Right renal pelvis (tissue), 4 donors: Measurements from ENCODE around the gene EFCAB5. TPM values are rescaled to one million over a fixed set of nuclear protein-coding genes. Genes with fewer than 3 reads are reported as not detected.
"Not testable (repeated sequence)": the region's sequence is repeated elsewhere in the genome, so short reads cannot be mapped to it uniquely, and the experiment has no call there.

ENCODE experiments used
- DNase-seq, 4 donors: peaks; one replicate each; pipeline ENCODE4 v3.0.0-alpha.2; 2013; ENCODE audit warnings: low read depth in 4 of 4, low spot score in 3 of 4, missing footprints in 1 of 4
- polyA plus RNA-seq, 4 donors: library from polyadenylated mRNA; unstranded; fragments of 120-200 nt; gene quantifications; one replicate each; pipeline ENCODE4 v1.2.1, GENCODE V29; 2013; ENCODE audit not compliant: insufficient read length in 4 of 4

The EFCAB5 gene
- polyA plus RNA-seq, 4 donors: 1.8 to 3.7 (median 2.2) TPM

DNA sequence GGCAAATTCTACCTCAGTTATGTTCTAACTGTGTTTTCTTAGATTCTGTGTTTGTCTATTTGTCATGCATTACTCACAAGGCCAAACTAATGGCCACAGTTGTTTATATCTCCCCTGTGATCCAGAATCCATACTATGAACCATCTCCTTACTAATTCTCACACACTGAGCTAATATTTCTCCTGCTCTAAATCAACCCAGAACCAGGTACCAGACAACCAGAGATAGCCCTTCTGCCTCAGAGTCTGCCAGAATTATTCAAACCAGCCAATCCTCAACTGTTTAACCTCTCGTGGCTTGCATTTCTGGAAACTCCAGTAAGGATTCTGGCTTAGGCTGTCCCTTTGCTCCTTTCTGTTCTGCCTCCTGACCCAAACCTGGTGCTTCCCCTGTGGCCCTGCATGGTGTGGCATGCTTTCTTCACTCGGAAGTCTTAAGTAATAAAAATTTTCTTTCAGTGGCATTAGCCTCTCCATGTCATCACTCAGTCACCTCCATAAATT, 59.4 kb downstream of the EFCAB5 start:
- DNase-seq: no peak

DNA sequence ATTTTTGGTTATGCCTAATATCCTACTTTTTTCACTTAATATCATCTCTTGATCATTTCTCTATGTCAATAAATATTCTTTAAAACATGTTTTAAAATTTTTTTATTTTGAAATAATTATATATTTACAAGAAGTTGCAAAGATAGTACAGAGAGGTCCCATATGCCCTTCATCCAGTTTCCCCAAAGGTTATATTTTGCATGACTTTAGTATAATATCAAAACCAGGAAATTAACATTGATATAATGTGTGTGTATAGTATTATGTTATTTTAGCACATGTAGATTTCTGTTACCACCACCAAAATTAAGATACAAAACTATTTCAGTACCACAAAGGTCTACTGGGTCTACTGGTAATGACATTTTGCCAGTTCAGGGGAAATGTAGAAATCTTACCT, 60.7 kb downstream of the EFCAB5 start:
- DNase-seq: no peak

DNA sequence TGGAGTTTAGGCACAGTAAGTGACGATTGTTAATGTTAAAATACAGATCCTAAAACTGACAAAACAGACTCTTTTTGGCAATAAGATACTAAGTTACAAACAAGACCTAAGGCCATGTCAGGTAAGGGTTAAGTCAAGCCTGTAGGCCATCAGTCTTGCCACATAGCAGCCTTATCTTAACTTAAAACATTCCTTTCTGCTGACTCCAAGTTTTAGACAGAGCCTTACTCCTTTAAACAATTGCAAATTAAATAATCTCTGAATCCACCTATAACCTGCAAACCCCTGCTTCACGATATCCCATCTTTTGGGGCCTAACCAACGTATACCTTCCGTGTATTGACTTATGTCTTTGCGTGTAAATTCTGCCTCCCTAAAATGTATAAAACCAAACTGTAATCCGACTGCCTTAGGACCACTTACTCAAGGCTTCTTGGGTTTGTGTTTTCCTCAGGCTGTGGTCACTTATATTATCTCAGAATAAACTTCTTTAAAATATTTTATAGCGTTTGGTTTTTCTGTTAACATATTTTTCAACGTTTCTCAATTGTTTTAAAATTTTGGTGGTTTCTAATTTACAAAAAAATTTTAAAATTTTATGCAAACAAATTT, 64.4 kb downstream of the EFCAB5 start:
- no peak for DNase-seq

DNA sequence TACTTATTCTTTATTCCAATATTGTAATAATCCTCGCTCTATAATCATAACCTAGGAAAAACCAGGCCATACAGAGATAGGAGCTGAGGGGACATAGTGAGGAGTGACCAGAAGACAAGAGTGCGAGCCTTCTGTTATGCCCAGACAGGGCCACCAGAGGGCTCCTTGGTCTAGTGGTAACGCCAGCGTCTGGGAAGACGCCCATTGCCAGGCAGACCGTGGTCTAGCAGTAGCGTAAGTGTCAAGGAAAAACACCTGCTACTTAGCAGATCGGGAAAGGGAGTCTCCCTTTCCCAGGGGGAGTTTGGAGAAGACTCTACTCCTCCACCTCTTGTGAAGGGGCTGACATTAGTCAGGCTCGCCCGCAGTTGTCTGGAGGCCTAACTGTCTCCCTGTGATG, 70.5 kb downstream of the EFCAB5 start:
- not testable (repeated sequence) for DNase-seq

DNA sequence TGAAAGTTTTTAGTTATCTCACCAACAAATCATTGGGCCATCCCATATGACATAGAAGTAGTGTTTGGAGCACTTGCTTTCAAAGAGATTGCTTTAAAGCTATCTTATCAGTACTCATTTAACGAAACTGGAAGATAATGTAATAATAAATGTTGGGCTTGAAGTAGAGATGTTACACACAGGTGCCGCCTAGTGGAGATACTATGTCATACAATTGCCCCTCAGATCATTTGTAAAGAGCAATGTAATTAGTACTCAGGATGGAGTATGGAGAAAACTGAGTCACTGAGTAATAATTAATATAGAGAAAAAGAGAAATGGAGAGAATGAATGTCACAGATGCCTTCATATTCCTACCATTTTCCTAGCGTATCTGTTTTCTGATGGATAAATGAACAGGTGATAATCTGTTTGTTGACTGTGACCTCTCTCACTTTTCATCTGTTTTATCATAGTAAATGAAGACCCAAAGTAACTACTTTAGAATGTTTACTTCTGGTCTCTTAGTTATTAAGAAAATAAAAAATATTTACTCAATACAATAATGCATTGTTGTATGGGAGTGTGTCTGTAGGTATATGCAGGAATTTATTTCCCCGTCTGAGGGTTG, 80.4 kb downstream of the EFCAB5 start:
- peak in 1 of 4 donors; percentile 21 for DNase-seq

DNA sequence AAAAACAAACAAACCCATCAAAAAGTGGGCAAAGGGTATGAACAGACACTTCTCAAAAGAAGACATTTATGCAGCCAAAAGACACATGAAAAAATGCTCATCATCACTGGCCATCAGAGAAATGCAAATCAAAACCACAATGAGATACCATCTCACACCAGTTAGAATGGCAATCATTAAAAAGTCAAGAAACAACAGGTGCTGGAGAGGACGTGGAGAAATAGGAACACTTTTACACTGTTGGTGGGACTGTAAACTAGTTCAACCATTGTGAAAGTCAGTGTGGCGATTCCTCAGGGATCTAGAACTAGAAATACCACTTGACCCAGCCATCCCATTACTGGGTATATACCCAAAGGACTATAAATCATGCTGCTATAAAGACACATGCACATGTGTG, 83.9 kb downstream of the EFCAB5 start:
- not testable (repeated sequence) for DNase-seq

DNA sequence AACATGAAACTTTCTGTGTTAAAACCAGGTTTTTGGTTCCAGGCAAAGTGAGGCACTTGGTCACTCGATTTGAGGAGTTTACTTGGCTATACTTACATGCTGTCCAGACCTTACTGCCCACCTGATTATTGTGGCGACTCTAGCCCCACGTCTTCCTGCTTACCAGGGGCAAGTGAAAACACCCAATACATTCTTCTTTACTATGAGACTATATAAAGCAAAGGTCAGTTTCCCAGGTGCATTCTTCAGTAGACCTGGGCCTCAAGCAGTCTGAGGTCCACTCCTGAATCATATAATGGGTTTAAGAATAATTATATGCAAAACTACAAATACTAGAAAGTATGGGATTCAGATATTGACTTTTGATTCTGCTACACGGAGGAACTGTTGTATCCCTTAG, 86.2 kb downstream of the EFCAB5 start:
- DNase-seq: no peak

DNA sequence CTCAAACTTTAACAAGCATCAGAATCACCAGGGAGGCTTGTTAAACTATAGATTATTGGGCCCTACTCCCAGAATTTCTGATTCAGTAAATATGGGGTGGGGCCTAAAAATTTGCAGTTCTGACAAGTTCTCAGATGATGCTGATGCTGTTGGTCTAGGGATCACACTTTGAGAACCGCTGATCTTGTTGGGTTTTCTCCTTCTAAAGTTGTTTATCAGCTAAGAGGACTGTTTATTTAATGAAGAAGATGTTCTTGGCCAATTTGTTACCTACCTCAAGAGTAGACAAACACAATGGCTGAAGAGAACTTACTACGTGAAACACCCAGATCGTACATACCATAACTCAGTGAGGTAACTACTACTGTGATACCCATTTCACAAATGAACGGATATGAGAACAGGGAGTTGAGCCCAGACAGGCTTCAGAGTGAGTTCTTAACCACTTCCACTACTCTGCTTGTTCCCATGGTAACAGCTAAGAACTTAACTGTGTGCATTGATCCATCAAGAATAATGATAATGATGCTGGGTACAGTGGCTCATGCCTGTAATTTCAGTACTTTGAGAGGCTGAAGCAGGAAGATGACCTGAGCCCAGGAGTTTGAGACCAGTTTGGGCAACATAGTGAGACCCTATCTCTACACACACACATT, 89.9 kb downstream of the EFCAB5 start:
- no peak for DNase-seq

DNA sequence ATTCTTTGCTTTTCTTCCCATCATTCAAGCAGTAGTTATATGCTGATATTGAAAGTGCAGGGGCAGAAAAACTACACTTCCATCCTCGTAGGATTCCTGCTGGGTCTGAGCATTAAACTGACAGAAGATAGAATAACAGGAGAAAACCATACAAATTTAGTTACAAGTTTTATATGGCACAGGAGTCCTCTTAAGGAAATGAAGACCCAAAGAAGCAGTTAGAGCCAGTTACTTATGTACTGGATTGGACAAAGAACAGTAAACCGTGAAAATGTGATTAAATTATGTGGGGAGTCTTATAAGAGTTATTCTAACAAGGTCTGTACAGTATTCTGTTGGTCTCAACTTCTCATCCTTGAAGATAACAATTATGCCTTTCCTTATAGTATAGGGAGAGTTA, 93.9 kb downstream of the EFCAB5 start:
- no peak for DNase-seq

DNA sequence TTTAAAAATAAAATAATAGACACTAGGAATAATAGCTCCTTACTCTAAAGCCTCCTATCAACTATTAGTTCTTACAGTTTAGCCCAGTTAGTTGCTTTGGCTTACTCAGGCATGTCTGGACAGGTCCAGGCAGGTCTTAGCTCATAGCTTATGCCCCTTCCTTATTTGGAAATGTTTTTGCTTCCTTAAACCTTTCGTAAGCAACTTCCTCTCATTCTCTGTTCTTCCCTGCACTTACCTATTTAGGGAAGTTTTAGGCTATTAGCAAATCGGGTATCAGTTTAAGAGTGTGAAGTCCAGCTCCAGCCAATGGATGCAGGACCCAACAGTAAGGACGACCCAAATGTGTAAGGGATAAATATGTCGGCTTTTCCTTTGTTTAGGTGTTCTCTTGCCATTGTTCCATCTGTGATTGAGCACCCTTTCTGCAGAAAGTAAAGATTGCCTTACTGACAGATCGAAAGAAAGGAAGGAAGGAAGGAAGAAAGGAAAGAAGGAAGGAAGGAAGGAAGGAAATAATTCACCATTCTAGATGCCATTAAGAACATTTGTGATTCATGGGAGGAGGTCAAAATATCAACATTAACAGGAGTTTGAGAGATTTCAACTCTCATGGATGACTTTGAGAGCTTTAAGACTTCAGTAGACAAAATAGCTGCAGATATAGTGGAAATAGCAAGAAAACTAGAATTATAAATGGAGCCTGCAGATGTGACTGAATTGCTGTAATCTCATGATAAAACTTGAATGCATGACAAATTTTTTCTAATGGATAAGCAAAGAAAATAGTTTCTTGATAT, 99.5 kb downstream of the EFCAB5 start:
- not testable (repeated sequence) for DNase-seq

DNA sequence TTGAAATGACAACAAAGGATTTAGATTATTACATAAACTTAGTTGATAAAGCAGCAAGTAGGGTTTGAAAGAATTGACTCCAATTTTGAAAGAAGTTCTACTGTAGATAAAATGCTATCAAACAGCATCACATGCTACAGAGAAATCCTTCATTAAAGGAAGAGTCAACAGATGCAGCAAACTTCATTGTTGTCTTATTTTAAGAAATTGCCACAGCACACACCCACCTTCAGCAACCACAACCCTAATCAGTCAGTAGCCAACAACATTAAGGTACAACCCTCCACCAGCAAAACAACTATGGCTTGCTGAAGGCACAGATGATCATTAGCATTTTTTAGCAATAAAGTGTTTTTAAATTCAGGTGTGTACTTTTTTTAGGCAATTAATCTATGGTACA, 100.1 kb downstream of the EFCAB5 start:
- no peak for DNase-seq

DNA sequence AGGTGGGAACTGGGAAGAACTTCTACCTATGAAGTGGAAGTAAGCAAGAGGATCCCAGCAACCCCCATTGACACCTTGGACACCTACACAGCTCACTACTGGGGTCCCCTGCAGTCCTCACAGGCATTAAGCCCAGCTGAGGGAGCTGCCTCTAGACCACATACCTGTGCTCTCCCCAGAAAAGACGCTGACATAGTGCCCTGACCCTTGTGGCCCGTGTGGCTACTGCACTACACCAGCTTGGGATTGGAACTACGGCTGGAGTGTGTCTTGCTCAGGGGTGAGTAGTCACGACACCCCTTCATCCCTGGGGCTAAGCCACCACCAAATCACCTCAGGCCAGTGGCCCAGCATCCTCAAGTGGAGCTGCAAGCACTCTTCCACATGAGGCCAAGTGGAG, 120.9 kb downstream of the EFCAB5 start:
- DNase-seq: no peak

DNA sequence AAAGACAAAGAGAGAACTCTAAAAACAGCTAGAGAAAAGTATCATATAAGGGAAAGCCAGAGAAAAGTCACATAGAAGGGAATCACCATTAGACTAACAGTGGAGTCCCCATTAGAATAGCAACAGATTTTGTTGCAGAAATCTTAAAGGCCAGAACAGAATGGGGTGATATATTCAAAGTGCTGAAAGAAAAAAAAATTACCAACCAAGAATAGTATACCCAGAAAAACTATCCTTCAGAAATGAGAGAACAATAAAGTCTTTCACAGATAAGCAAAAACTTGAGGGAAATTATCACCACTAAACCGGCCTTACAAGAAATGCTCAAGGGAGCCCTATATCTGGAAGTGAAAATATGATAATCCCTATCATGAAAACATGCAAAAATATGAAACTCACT, 123.3 kb downstream of the EFCAB5 start:
- DNase-seq: no peak

DNA sequence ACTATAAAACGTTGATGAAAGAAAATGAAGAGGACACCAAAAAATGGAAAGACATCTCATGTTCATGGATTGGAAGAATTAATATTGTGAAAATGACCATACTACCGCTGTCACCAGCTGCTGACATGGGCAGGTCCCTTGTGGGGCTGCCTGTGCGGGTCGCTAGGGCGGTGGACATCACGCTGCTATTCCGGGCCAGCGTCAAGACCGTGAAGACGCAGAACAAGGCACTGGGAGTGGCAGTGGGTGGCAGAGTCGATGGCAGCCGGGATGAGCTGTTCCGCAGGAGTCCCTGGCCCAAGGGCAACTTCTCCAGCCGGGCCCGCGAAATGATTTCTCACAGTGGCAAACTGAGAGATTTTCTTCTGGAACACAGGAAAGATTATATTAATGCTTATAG, 127.0 kb downstream of the EFCAB5 start:
- DNase-seq: no peak

DNA sequence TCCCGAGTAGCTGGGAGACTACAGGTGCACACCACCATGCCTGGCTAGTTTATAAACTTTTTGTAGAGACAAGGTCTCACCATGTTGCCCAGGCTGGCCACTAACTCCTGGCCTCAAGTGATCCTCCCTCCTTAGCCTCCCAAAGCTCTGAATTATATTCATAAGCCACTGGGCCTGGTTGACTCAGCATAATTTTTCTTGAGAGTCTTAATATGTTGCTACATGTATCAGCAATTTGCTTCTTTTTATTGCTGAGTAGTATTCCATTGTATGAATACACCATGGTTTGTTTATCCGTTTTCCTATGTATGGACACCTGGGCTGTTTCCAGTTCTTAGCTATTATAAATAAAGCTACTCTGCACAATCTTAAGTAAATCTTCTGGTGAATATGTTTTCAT, 132.8 kb downstream of the EFCAB5 start:
- no peak for DNase-seq

DNA sequence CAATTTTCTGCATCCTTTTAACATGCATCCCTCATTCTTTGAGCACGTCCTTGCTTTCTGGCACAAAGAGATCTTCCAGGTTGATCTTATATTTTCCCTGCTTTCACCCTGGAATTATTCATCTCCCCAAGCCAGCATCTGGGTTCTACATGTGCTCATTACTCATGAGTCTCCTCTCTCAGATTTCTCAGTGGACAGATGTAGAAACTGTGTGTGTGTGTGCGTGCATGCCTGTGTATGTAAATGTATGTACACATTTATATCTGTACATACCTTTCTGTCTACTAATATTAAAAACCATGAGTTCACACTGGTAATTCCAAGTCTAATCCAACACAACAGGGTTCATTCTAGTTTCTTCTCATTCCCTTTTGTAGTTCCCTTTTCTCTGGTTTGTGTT, 133.3 kb downstream of the EFCAB5 start:
- no peak for DNase-seq

DNA sequence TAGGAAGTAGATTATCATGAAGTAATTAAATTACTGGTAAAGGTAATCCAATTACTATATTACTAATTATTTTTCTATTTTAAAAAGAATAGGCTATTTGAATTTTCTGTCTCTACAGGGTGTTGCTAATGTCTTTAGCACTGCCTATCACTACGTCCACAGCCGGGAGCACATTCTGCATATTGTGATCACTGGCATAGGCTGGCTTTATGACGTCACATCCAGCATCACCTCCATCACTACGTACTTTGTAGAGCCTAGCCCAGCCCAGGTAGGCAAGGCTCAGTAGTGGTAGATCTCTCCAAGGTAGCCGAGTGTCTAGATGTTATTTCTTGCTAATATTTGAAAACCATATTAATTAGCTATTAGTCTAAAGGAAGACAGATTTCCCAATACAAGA, 141.3 kb downstream of the EFCAB5 start:
- no peak for DNase-seq

DNA sequence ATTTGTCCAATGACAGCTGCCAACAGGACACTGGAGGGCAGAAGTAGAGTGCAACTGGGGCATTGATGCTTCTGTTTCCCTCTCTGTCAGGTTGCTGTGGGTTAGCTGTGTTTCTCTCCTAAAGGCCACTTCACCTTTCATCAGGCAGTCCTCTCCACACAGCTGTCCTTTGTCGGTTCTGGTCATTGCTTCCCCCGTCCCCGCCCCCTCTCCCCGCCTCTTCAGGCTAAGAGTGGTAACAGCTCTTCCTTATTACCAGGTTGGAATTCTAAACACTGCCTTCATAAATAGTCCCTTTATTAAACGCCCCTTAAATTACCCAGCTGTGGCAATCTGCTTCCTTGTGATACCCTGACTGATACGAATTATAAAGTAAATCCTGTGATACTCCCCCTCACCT, 143.4 kb downstream of the EFCAB5 start:
- DNase-seq: peak in 1 of 4 donors; percentile 12

DNA sequence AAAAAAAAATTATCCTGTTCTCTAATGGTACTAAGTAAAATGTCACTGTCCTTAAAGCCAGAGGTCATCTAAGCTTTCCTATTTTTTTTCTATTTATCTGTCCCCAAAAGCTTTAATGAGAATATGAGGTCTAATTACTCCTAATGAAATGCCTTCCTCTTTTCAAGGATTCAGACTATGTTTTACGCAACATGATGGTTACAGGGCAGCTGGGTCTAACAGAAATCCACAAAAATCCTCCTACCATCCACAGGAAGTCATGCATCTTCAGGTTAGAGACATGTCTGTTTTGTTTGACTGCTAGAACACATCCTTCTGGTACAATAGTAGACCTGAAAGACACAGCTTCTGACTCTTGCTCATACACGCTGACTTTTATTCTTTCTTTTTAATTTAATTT, 145.5 kb downstream of the EFCAB5 start:
- DNase-seq: no peak

DNA sequence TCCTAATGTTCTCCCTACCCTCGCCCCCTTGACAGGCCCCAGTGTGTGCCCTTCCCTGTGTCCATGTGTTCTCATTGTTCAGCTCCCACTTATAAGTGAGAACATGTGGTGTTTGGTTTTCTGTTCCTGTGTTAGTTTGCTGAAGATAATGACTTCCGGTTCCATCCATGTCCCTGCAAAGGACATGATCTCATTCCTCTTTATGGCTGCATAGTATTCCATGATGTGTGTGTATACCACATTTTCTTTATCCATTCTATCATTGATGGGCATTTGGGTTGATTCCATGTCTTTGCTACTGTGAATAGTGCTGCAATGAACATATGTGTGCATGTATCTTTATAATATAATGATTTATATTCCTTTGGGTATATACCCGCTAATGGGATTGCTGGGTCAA, 146.0 kb downstream of the EFCAB5 start:
- DNase-seq: not testable (repeated sequence)

DNA sequence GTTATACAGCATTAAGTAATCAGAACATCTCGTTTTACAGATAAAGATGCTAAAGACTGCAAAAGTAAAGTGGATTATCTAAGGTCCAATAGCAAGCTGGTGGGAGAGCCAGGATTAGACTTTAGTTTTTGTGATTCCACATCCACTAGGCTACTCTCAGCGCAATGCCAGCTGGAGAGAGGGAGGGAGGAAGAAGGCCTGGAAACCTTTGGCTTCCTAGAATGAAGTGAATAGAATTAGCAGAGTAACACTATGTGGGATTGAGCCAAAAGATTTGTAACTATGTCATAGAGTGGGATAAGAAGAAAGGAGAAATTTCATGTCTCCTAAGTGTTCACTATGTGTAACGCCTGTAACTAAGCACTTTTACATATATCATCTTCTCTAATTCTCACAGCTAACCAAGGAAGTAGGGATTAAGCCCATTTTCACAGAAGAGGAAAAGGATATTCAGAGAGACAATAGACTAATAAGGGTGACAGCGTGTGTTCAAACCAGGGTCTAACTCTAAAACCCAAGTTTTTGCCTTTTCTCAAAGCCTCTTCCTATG, 149.8 kb downstream of the EFCAB5 start:
- no peak for DNase-seq
